ENCODE data around the gene GSK3B.

Gene GSK3B

GRCh38 chr3:119864476-119864875 is 229.8 kb downstream of the GSK3B start:
- no peak for TF ChIP-seq POLR2A (IDR thresholded peaks at IDR 0.05; ENCODE audit: low read depth, low read length)
- FAIRE-seq (no peak), DNase-seq (ENCODE audit: insufficient read length, low spot score) (no peak)

DNA sequence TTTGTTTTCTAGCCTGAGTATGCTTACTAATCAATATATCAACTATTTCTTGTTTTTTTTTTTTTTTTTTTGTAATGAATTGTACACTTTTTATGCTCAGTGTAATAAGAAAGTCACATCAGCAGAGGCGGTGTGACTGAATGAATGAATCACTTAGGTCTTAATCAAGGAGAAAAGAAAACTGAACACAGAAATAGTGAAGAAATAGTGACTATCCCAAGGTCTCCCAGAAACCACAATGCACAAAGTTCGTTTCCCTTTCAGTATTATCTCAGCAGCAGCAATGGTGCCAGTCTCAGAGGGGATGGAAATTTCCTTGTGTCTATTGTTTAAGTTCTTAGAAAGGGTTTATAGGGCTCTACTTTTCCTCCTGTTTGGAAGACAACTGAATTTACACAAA is 231.6 kb downstream of the GSK3B start:
- DNase-seq (ENCODE audit: insufficient read length, low spot score) (no peak), FAIRE-seq (no peak)
- no peak for TF ChIP-seq POLR2A (IDR thresholded peaks at IDR 0.05; ENCODE audit: low read depth, low read length)

- no peak for DNase-seq (ENCODE audit: insufficient read length, low spot score)
- no peak for FAIRE-seq
- TF ChIP-seq POLR2A (IDR thresholded peaks at IDR 0.05; ENCODE audit: low read depth, low read length), result no peak
Measured at GRCh38 chr3:119861681-119862080, 232.6 kb downstream of the GSK3B start.

DNA sequence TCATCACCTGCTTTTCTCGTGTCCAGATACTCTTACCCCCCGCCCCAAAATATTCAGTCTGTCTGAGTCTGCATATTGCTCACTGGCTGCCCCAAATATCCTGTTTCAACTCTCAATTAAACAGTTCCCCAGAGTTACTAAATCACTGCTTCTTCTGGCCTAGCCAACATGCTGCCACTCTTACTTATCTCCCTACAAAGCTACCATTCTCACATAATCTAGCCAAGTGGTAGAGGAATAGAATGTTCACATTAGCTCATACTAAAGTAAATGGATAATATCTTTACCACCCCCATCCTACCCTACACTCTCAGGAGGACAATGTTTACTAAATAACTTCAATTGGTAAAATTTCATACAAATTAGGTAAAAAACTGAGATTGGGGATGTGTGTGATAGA is 234.5 kb downstream of the GSK3B start:
- FAIRE-seq, result no peak
- no peak for TF ChIP-seq POLR2A (IDR thresholded peaks at IDR 0.05; ENCODE audit: low read depth, low read length)
- DNase-seq (ENCODE audit: insufficient read length, low spot score), result no peak

DNA sequence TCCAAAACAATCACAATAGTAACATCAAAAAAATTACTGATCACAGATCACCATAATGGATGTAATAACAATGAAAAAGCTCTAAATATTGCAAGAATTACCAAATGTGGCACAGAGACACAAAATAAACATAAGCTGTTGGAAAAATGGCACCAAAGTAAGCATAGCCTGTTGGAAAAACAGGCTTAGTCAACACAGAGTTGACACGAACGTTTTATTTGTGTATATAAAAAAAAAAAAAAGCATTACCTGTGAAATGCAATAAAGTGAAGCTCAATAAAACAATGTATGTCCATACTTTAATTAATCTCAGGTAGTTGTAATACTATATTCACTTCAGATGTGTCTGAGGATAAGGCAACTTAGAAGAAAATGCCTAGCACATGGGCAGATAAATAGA is 235.3 kb downstream of the GSK3B start:
- TF ChIP-seq POLR2A (IDR thresholded peaks at IDR 0.05; ENCODE audit: low read depth, low read length), result no peak
- DNase-seq (ENCODE audit: insufficient read length, low spot score), result no peak
- no peak for FAIRE-seq

DNA sequence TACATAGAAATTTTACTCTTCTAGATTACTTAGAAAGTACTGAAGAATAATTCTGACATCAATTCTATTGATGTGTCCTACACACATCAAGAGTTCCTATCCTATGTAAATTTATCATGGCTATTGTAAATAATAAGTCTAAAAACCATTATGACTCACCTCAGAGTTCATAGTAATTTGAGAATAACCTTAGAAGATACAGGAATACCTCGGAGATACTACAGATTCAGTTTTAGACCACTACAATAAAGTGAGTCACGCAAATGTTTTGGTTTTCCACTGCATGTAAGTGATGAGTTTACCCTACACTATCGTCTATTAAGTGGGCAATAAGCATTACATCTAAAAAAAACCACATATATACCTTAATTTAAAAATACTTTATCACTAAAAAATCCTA is 237.6 kb downstream of the GSK3B start:
- no peak for DNase-seq (ENCODE audit: insufficient read length, low spot score)
- no peak for FAIRE-seq
- no peak for TF ChIP-seq POLR2A (IDR thresholded peaks at IDR 0.05; ENCODE audit: low read depth, low read length)

DNA sequence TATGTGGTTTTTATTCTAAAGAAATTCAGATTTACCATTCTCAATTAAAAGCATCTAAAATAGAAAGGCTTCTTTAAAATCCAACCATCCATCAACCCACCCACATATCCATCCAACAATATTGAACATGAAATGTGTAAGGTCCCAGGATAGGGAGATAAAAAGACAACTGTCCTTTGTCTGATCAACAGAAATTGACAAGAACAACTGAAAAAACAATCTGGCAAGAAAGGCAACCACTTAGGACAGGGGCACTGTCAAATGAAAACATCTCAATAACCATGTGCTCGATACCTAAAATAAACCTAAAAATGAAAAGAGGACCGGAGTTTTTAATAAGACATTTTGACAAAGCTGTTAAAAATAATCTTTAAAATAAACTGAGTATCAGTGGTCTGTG is 245.1 kb downstream of the GSK3B start:
- FAIRE-seq (no peak), DNase-seq (ENCODE audit: insufficient read length, low spot score) (no peak)
- TF ChIP-seq POLR2A (IDR thresholded peaks at IDR 0.05; ENCODE audit: low read depth, low read length), result no peak

DNA sequence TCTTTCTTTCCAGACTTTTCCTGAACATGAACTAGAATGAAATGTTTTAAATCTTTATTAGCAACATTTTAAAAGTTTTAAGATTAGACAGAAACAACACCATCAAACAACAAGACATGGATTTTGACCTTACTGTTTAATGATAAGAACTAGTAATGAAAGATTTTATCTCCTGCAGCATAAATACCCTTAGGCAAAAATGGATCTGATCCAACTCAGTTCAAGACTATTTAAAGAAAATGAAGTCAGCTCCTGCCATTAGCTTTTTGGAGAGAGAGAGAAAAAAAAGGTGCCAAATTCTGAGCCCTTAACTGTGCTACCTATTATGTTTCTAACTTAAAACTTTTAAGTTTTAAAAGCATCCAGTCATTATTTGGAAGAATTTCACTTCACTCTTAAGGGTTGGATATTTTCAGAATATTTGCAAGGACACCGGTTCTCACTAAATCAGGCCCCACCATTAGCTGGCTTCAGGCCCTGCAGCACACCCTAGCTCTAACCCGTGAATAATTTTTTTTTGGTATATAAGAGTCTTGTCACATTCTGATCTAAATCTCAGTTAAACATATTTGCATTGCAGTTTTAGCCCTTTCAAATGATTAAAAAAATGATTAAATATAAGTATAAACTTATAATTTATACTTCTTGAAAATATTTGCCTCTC is 252.3 kb downstream of the GSK3B start:
- FAIRE-seq (peak; percentile 52), DNase-seq (ENCODE audit: insufficient read length, low spot score) (no peak)
- no peak for TF ChIP-seq POLR2A (IDR thresholded peaks at IDR 0.05; ENCODE audit: low read depth, low read length)

GRCh38 chr3:119835556-119835955 is 258.7 kb downstream of the GSK3B start:
- DNase-seq (ENCODE audit: insufficient read length, low spot score) (no peak), FAIRE-seq (no peak)
- TF ChIP-seq POLR2A (IDR thresholded peaks at IDR 0.05; ENCODE audit: low read depth, low read length), result no peak

GRCh38 chr3:119834754-119835370 is 259.4 kb downstream of the GSK3B start:
- TF ChIP-seq POLR2A (IDR thresholded peaks at IDR 0.05; ENCODE audit: low read depth, low read length), result no peak
- DNase-seq (ENCODE audit: insufficient read length, low spot score), result no peak
- FAIRE-seq, result no peak

- FAIRE-seq, result peak; percentile 86
- TF ChIP-seq POLR2A (IDR thresholded peaks at IDR 0.05; ENCODE audit: low read depth, low read length), result no peak
- DNase-seq (ENCODE audit: insufficient read length, low spot score), result no peak
Measured at GRCh38 chr3:119831941-119832371, 262.3 kb downstream of the GSK3B start.

GRCh38 chr3:119831022-119831421 is 263.2 kb downstream of the GSK3B start:
- no peak for TF ChIP-seq POLR2A (IDR thresholded peaks at IDR 0.05; ENCODE audit: low read depth, low read length)
- FAIRE-seq, result peak; percentile 60
- no peak for DNase-seq (ENCODE audit: insufficient read length, low spot score)

DNA sequence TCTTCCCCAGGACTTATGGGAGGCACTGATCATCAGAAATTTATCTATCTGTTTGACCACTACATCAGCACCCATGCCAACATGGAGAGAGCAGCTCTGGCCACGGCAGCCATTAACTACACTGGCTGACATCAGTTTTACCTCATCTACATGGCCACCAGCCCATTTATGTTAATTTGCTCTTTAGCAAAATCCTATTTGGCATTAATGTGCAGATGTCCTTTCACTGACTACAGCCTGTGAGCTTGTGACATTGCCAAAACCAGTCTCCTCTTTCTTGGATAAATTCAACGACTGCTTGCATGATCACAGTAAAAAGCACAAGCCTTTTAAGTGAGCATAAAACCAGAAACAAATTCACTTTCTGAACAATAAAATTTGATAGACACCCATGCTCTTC is 264.8 kb downstream of the GSK3B start:
- TF ChIP-seq POLR2A (IDR thresholded peaks at IDR 0.05; ENCODE audit: low read depth, low read length), result no peak
- FAIRE-seq (no peak), DNase-seq (ENCODE audit: insufficient read length, low spot score) (no peak)

- FAIRE-seq (no peak), DNase-seq (ENCODE audit: insufficient read length, low spot score) (no peak)
- no peak for TF ChIP-seq POLR2A (IDR thresholded peaks at IDR 0.05; ENCODE audit: low read depth, low read length)
Measured at GRCh38 chr3:119826711-119827608, 267.3 kb downstream of the GSK3B start.

All from H54 (cell line).